ENCODE results near the gene PRAMEF8.
"Not testable (repeated sequence)": the region's sequence is repeated elsewhere in the genome, so short reads cannot be mapped to it uniquely, and the experiment has no call there.

Gene PRAMEF8
- 0 reads per million in 2 donors for total RNA-seq

- not testable (repeated sequence) for DNase-seq
Observed at GRCh38 chr1:13285037-13285436, at the start of gene PRAMEF8. Gene PRAMEF8 (minus strand): TSS chr1:13285137. CDS start chr1:13284091, 1,046 bp downstream.

GRCh38 chr1:13315281-13315680 lies 30.3 kb upstream of the PRAMEF8 start, which contains the start of gene PRAMEF15:
Gene PRAMEF15 (plus strand): TSS chr1:13315581. CDS start chr1:13318408, 2,827 bp downstream.
- not testable (repeated sequence) for DNase-seq

GRCh38 chr1:13303239-13303638 lies 18.3 kb upstream of the PRAMEF8 start, which contains the start of gene PRAMEF33:
Gene PRAMEF33 (plus strand): TSS chr1:13303539. CDS start chr1:13305955, 2,416 bp downstream.
- DNase-seq: not testable (repeated sequence)

- DNase-seq: not testable (repeated sequence)
Observed at GRCh38 chr1:13302197-13302596, 17.3 kb upstream of the PRAMEF8 start.

- not testable (repeated sequence) for DNase-seq
Observed at GRCh38 chr1:13298699-13299098, 13.8 kb upstream of the PRAMEF8 start.

- not testable (repeated sequence) for DNase-seq
Observed at GRCh38 chr1:13297216-13297931, 12.4 kb upstream of the PRAMEF8 start.

- DNase-seq: not testable (repeated sequence)
Observed at GRCh38 chr1:13289030-13289429, 4.1 kb upstream of the PRAMEF8 start.

- DNase-seq: not testable (repeated sequence)
Observed at GRCh38 chr1:13279617-13280016, 5.3 kb downstream of the PRAMEF8 start.

- DNase-seq: not testable (repeated sequence)
Observed at GRCh38 chr1:13277016-13277415, 7.9 kb downstream of the PRAMEF8 start.

GRCh38 chr1:13265124-13265523 lies 19.8 kb downstream of the PRAMEF8 start:
- DNase-seq: not testable (repeated sequence)

- not testable (repeated sequence) for DNase-seq
Observed at GRCh38 chr1:13253898-13254297, 31.0 kb downstream of the PRAMEF8 start, which contains the start of gene PRAMEF5. Gene PRAMEF5 (plus strand): TSS chr1:13254198. CDS start chr1:13259269, 5,071 bp downstream.

- not testable (repeated sequence) for DNase-seq
Observed at GRCh38 chr1:13247122-13247521, 37.8 kb downstream of the PRAMEF8 start.

- DNase-seq: not testable (repeated sequence)
Observed at GRCh38 chr1:13246554-13246871, 38.4 kb downstream of the PRAMEF8 start.

GRCh38 chr1:13245841-13246553 lies 38.9 kb downstream of the PRAMEF8 start:
- not testable (repeated sequence) for DNase-seq

GRCh38 chr1:13243536-13244263 lies 41.2 kb downstream of the PRAMEF8 start:
- not testable (repeated sequence) for DNase-seq

GRCh38 chr1:13239633-13240032 lies 45.3 kb downstream of the PRAMEF8 start:
- not testable (repeated sequence) for DNase-seq

- DNase-seq: not testable (repeated sequence)
Observed at GRCh38 chr1:13237572-13237971, 47.4 kb downstream of the PRAMEF8 start.

GRCh38 chr1:13234057-13234456 lies 50.9 kb downstream of the PRAMEF8 start:
- not testable (repeated sequence) for DNase-seq

- DNase-seq: not testable (repeated sequence)
Observed at GRCh38 chr1:13232056-13232455, 52.9 kb downstream of the PRAMEF8 start.

Measured in T-helper 2 cell (primary cell).